ENCODE results near the gene SCAF4.

GRCh38 chr21:31711745-31712285, 20.1 kb downstream of the SCAF4 start:
- TF ChIP-seq POLR2A (IDR thresholded peaks at IDR 0.05) (no peak), CTCF (IDR thresholded peaks at IDR 0.05) (no peak)
